Measurements from ENCODE around the gene RABL6.

The RABL6 gene

DNA sequence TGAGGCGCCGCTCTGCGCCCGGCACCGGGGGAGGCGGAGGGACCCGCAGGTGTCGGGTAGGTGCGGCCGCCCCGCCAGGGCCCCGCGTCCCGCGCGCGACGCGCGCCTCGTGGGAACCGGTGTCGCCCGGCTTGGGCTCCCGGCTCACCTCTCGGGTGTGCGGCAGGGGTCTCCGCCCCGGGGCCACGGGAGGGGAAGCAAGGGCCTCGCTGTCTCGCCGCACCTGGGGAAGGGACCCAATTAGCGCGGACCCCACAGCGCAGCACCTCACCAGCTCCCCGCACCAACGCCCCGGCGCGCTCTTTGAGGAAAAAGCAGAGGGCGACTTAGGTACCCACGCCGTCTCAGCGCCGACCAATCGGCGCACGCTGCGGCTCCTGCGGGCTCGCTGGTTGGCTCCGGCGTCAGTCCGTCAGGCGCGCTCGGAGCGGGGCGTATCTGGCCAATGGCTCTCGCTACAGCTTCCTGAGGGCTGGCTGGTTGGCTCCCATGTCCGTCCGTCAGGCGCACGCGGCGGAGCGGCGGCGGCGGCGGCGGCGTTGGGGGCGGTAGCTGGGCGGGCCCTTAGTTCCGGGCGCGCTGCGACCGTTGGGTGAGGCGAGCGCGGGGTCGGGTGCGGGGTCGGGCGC is 78.3 kb downstream of the RABL6 start, which contains the start of gene TRAF2 (continued):
- TF ChIP-seq OVOL3 (tag by site-specific recombination; IDR thresholded peaks at IDR 0.05), result 0 out of 2 replicates have a peak, but pooled peaks have one; percentile 4
- peak; percentile 52 for TF ChIP-seq ZNF324 (tag by site-specific recombination; IDR thresholded peaks at IDR 0.05)
- TF ChIP-seq, protein P1, sequence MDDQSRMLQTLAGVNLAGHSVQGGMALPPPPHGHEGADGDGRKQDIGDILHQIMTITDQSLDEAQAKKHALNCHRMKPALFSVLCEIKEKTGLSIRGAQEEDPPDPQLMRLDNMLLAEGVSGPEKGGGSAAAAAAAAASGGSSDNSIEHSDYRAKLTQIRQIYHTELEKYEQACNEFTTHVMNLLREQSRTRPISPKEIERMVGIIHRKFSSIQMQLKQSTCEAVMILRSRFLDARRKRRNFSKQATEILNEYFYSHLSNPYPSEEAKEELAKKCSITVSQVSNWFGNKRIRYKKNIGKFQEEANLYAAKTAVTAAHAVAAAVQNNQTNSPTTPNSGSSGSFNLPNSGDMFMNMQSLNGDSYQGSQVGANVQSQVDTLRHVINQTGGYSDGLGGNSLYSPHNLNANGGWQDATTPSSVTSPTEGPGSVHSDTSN (CRISPR knock-in tag; IDR thresholded peaks at IDR 0.05), result peak; percentile 100
- peak; percentile 14; the same call in 1 of the 2 replicates for TF ChIP-seq OSR2 (tag by site-specific recombination; IDR thresholded peaks at IDR 0.05)
- TF ChIP-seq, protein P2, sequence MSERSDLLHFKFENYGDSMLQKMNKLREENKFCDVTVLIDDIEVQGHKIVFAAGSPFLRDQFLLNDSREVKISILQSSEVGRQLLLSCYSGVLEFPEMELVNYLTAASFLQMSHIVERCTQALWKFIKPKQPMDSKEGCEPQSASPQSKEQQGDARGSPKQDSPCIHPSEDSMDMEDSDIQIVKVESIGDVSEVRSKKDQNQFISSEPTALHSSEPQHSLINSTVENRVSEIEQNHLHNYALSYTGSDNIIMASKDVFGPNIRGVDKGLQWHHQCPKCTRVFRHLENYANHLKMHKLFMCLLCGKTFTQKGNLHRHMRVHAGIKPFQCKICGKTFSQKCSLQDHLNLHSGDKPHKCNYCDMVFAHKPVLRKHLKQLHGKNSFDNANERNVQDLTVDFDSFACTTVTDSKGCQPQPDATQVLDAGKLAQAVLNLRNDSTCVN (tag by site-specific recombination; optimal IDR thresholded peaks at IDR 0.05), result peak; percentile 87
- TF ChIP-seq ZBTB8A (tag by site-specific recombination; IDR thresholded peaks at IDR 0.05), result peak; percentile 62
- TF ChIP-seq SP2 (tag by site-specific recombination; IDR thresholded peaks at IDR 0.05), result peak; percentile 99
- TF ChIP-seq, protein P3, sequence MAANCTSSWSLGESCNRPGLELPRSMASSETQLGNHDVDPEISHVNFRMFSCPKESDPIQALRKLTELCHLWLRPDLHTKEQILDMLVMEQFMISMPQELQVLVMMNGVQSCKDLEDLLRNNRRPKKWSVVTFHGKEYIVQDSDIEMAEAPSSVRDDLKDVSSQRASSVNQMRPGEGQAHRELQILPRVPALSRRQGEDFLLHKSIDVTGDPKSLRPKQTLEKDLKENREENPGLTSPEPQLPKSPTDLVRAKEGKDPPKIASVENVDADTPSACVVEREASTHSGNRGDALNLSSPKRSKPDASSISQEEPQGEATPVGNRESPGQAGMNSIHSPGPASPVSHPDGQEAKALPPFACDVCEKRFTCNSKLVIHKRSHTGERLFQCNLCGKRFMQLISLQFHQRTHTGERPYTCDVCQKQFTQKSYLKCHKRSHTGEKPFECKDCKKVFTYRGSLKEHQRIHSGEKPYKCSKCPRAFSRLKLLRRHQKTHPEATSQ (tag by site-specific recombination; IDR thresholded peaks at IDR 0.05), result no peak
- peak; percentile 55 for TF ChIP-seq KLF1 (tag by site-specific recombination; IDR thresholded peaks at IDR 0.05)
- 0 out of 2 replicates have a peak, but pooled peaks have one; percentile 20 for TF ChIP-seq ZNF184 (tag by site-specific recombination; IDR thresholded peaks at IDR 0.05)
- peak; percentile 53 for TF ChIP-seq KLF9 (tag by site-specific recombination; IDR thresholded peaks at IDR 0.05; ENCODE audit: low read depth)
- TF ChIP-seq, protein P4, sequence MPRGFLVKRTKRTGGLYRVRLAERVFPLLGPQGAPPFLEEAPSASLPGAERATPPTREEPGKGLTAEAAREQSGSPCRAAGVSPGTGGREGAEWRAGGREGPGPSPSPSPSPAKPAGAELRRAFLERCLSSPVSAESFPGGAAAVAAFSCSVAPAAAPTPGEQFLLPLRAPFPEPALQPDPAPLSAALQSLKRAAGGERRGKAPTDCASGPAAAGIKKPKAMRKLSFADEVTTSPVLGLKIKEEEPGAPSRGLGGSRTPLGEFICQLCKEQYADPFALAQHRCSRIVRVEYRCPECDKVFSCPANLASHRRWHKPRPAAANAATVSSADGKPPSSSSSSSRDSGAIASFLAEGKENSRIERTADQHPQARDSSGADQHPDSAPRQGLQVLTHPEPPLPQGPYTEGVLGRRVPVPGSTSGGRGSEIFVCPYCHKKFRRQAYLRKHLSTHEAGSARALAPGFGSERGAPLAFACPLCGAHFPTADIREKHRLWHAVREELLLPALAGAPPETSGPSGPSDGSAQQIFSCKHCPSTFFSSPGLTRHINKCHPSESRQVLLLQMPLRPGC (tag by site-specific recombination; IDR thresholded peaks at IDR 0.05), result no peak
- TF ChIP-seq ZNF76 (tag by site-specific recombination; IDR thresholded peaks at IDR 0.05; ENCODE audit: borderline replicate concordance, low read depth), result peak; percentile 44; the same call in 1 of the 2 replicates
- peak; percentile 76 for TF ChIP-seq EGR2 (tag by site-specific recombination; IDR thresholded peaks at IDR 0.05; ENCODE audit: low read depth)
- TF ChIP-seq ZNF2 (tag by site-specific recombination; IDR thresholded peaks at IDR 0.05), result no peak
- TF ChIP-seq ZNF10 (tag by site-specific recombination; IDR thresholded peaks at IDR 0.05), result 0 out of 2 replicates have a peak, but pooled peaks have one; percentile 45
- TF ChIP-seq KLF7 (tag by site-specific recombination; IDR thresholded peaks at IDR 0.05; ENCODE audit: borderline replicate concordance), result peak; percentile 44; the same call in 1 of the 2 replicates
- TF ChIP-seq, protein P5, sequence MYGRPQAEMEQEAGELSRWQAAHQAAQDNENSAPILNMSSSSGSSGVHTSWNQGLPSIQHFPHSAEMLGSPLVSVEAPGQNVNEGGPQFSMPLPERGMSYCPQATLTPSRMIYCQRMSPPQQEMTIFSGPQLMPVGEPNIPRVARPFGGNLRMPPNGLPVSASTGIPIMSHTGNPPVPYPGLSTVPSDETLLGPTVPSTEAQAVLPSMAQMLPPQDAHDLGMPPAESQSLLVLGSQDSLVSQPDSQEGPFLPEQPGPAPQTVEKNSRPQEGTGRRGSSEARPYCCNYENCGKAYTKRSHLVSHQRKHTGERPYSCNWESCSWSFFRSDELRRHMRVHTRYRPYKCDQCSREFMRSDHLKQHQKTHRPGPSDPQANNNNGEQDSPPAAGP (tag by site-specific recombination; IDR thresholded peaks at IDR 0.05), result peak; percentile 63; the same call in 1 of the 2 replicates
- TF ChIP-seq YY1 (tag by site-specific recombination; IDR thresholded peaks at IDR 0.05), result 0 out of 2 replicates have a peak, but pooled peaks have one; percentile 29
- TF ChIP-seq ZNF561 (tag by site-specific recombination; IDR thresholded peaks at IDR 0.05; ENCODE audit: borderline replicate concordance), result peak; percentile 50; the same call in 1 of the 2 replicates
- no peak for TF ChIP-seq ZNF658 (tag by site-specific recombination; IDR thresholded peaks at IDR 0.05)
- TF ChIP-seq ZNF664 (tag by site-specific recombination; IDR thresholded peaks at IDR 0.05), result no peak
- 0 out of 2 replicates have a peak, but pooled peaks have one; percentile 53 for TF ChIP-seq ZNF391 (tag by site-specific recombination; IDR thresholded peaks at IDR 0.05; ENCODE audit: borderline replicate concordance, low read depth)
- TF ChIP-seq ZFHX2 (tag by site-specific recombination; conservative IDR thresholded peaks at IDR 0.05), result peak; percentile 73
- no peak for TF ChIP-seq ZNF792 (tag by site-specific recombination; IDR thresholded peaks at IDR 0.05)
- peak; percentile 45 for TF ChIP-seq ZIC2 (tag by site-specific recombination; IDR thresholded peaks at IDR 0.05)
- peak; percentile 31; the same call in 1 of the 2 replicates for TF ChIP-seq SP7 (tag by site-specific recombination; IDR thresholded peaks at IDR 0.05)
- TF ChIP-seq KLF10 (tag by site-specific recombination; IDR thresholded peaks at IDR 0.05), result peak; percentile 53
- TF ChIP-seq ZNF426 (tag by site-specific recombination; IDR thresholded peaks at IDR 0.05), result no peak
- TF ChIP-seq KLF16 (tag by site-specific recombination; IDR thresholded peaks at IDR 0.05), result peak; percentile 46; the same call in 1 of the 2 replicates
- TF ChIP-seq, protein P6, sequence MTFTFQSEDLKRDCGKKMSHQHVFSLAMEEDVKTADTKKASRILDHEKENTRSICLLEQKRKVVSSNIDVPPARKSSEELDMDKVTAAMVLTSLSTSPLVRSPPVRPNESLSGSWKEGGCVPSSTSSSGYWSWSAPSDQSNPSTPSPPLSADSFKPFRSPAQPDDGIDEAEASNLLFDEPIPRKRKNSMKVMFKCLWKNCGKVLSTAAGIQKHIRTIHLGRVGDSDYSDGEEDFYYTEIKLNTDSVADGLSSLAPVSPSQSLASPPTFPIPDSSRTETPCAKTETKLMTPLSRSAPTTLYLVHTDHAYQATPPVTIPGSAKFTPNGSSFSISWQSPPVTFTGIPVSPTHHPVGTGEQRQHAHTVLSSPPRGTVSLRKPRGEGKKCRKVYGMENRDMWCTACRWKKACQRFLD (tag by site-specific recombination; IDR thresholded peaks at IDR 0.05), result no peak
